ENCODE data around the gene CNGB1. TPM values are rescaled to one million over a fixed set of nuclear protein-coding genes. Genes with fewer than 3 reads are reported as not detected.

Gene CNGB1
- total RNA-seq, 2 donors from 2014 or later: 0.05 to 0.69 TPM

- Histone ChIP-seq H3K27me3 (peaks cover 23% of the 10 kb centered on the region), H3K9ac (ENCODE audit: low read depth in 2 of 2, low read length in 2 of 2) (no peak overlapping the region), H3K4me1 (no peaks in the 10 kb centered on the region), H3K36me3 (no peaks in the 10 kb centered on the region), H3K27ac (no peak overlapping the region), H3K9me3 (no peaks in the 10 kb centered on the region), H3K4me3 (no peak overlapping the region)
- TF ChIP-seq CTCF (IDR thresholded peaks at IDR 0.05): no peak
- no peak for DNase-seq
- intact Hi-C loops (cut with DNase I): no loop called here
Measured at GRCh38 chr16:57883953-57884654, 86.8 kb downstream of the CNGB1 start.

- H3K9me3 ChIP-seq: no peaks in the 10 kb centered on the region
Measured at GRCh38 chr16:57883480-57883879, 87.4 kb downstream of the CNGB1 start.

GRCh38 chr16:57882792-57883191 lies 88.1 kb downstream of the CNGB1 start:
- H3K36me3 ChIP-seq: no peaks in the 10 kb centered on the region
- DNase-seq: no peak
- no peak for TF ChIP-seq CTCF (IDR thresholded peaks at IDR 0.05)

More at GRCh38 chr16:57883480-57883879, 87.4 kb downstream of the CNGB1 start:
- DNase-seq: no peak
- TF ChIP-seq CTCF (IDR thresholded peaks at IDR 0.05): no peak
- H3K4me1 ChIP-seq: no peaks in the 10 kb centered on the region
- intact Hi-C loops (cut with DNase I): no loop called here
- H3K27me3 ChIP-seq: peaks cover 23% of the 10 kb centered on the region
- no peak overlapping the region for H3K27ac ChIP-seq
- no peak overlapping the region for H3K9ac ChIP-seq (ENCODE audit: low read depth in 2 of 2, low read length in 2 of 2)
- no peak overlapping the region for H3K4me3 ChIP-seq
- H3K36me3 ChIP-seq: no peaks in the 10 kb centered on the region

GRCh38 chr16:57882206-57882605 lies 88.7 kb downstream of the CNGB1 start:
- no peak for DNase-seq
- Histone ChIP-seq H3K9me3 (no peaks in the 10 kb centered on the region), H3K9ac (ENCODE audit: low read depth in 2 of 2, low read length in 2 of 2) (no peak overlapping the region), H3K27ac (no peak overlapping the region), H3K27me3 (peaks cover 23% of the 10 kb centered on the region), H3K36me3 (no peaks in the 10 kb centered on the region), H3K4me1 (no peaks in the 10 kb centered on the region), H3K4me3 (no peak overlapping the region)
- TF ChIP-seq CTCF (IDR thresholded peaks at IDR 0.05): no peak
- intact Hi-C loops (cut with DNase I): no loop called here

More at GRCh38 chr16:57882792-57883191, 88.1 kb downstream of the CNGB1 start:
- Histone ChIP-seq H3K4me3 (no peak overlapping the region), H3K4me1 (no peaks in the 10 kb centered on the region), H3K27ac (no peak overlapping the region), H3K9ac (ENCODE audit: low read depth in 2 of 2, low read length in 2 of 2) (no peak overlapping the region), H3K9me3 (no peaks in the 10 kb centered on the region), H3K27me3 (peaks cover 23% of the 10 kb centered on the region)
- intact Hi-C loops (cut with DNase I): no loop called here

GRCh38 chr16:57878586-57878985 lies 92.3 kb downstream of the CNGB1 start:
- H3K9me3 ChIP-seq: no peaks in the 10 kb centered on the region
- no peaks in the 10 kb centered on the region for H3K36me3 ChIP-seq
- H3K27ac ChIP-seq: no peak overlapping the region
- H3K27me3 ChIP-seq: peaks cover 8% of the 10 kb centered on the region
- no peak for TF ChIP-seq CTCF (IDR thresholded peaks at IDR 0.05)
- H3K9ac ChIP-seq (ENCODE audit: low read depth in 2 of 2, low read length in 2 of 2): no peak overlapping the region
- no peak overlapping the region for H3K4me3 ChIP-seq
- intact Hi-C loops (cut with DNase I): no loop called here
- no peak for DNase-seq
- no peaks in the 10 kb centered on the region for H3K4me1 ChIP-seq
